IPS-15b (cell line): ENCODE data around the gene PAPPA.

ENCODE experiments used
- H3K27me3 ChIP-seq: one replicate; pipeline ENCODE4 v1.6.1; 2013; ENCODE audit warnings: low read length; ENCODE audit not compliant: control insufficient read depth, insufficient read depth
- H3K36me3 ChIP-seq: one replicate; pipeline ENCODE4 v1.6.1; 2013; ENCODE audit warnings: low read length; ENCODE audit not compliant: control insufficient read depth, insufficient read depth
- H3K4me1 ChIP-seq: one replicate; pipeline ENCODE4 v1.6.1; 2013; ENCODE audit warnings: mild to moderate bottlenecking, low read length; ENCODE audit not compliant: control insufficient read depth, insufficient read depth
- H3K4me3 ChIP-seq: one replicate; pipeline ENCODE4 v1.5.1; 2013; ENCODE audit warnings: low read depth, low read length
- H3K9ac ChIP-seq: one replicate; pipeline ENCODE4 v1.6.1; 2013; ENCODE audit warnings: low read depth, mild to moderate bottlenecking, low read length
- H3K9me3 ChIP-seq: one replicate; pipeline ENCODE4 v1.6.1; 2013; ENCODE audit warnings: mild to moderate bottlenecking, low read length; ENCODE audit not compliant: control insufficient read depth, insufficient read depth

PAPPA gene

GRCh38 chr9:116287721-116288120, 134.1 kb downstream of the PAPPA start:
- Histone ChIP-seq H3K9me3 (no peaks in the 10 kb centered on the region), H3K36me3 (no peaks in the 10 kb centered on the region), H3K27me3 (peaks cover 51% of the 10 kb centered on the region), H3K4me1 (peaks cover 20% of the 10 kb centered on the region), H3K4me3 (no peak overlapping the region), H3K9ac (no peak overlapping the region)

DNA sequence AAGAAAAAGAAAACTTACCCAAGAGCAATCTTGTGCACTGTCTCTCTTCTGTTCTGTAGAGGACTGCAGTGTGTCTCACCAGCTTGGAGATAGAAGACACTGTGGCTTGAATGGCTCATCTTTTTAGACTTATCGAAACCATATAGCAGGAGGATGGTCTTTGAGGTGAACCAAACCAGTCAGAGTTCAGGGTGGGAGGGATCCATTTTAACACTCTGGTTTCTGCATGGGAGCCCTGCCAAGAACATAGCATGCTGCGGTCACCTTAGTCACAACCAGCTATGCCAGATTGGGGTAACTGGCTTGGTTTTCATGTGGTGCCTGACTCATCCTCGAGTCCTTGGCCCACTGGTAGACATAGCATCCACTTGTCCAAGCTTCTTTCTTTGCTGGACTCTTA, 135.1 kb downstream of the PAPPA start:
- Histone ChIP-seq H3K4me3 (no peak overlapping the region), H3K4me1 (peaks cover 15% of the 10 kb centered on the region), H3K27me3 (peaks cover 43% of the 10 kb centered on the region), H3K9me3 (no peaks in the 10 kb centered on the region), H3K36me3 (no peaks in the 10 kb centered on the region), H3K9ac (no peak overlapping the region)

GRCh38 chr9:116297346-116297745, 143.8 kb downstream of the PAPPA start:
- no peaks in the 10 kb centered on the region for H3K36me3 ChIP-seq
- no peaks in the 10 kb centered on the region for H3K27me3 ChIP-seq
- no peaks in the 10 kb centered on the region for H3K4me1 ChIP-seq
- no peaks in the 10 kb centered on the region for H3K9me3 ChIP-seq
- no peak overlapping the region for H3K9ac ChIP-seq
- H3K4me3 ChIP-seq: no peak overlapping the region

DNA sequence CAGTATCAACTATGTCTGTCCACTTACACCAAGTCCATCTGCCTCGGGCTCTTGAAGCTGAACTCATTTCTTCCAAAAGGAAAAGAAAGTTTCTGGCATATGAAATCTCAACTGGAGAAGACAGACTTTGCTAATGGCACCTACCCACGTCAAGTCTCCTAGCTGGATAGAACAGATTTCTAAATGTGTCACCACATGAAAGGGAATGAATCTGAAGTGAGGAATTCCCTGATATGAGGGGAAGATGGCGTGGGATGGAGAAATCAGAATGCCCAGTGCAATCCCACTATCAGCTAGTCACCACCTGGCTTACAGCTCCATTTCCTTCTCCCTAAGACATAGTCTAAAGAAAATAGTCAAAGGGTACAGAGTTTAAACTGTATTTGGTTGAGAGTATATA, 144.7 kb downstream of the PAPPA start:
- H3K36me3 ChIP-seq: no peaks in the 10 kb centered on the region
- no peak overlapping the region for H3K4me3 ChIP-seq
- H3K9me3 ChIP-seq: no peaks in the 10 kb centered on the region
- no peaks in the 10 kb centered on the region for H3K27me3 ChIP-seq
- no peak overlapping the region for H3K9ac ChIP-seq
- H3K4me1 ChIP-seq: no peaks in the 10 kb centered on the region

- Histone ChIP-seq H3K36me3 (no peaks in the 10 kb centered on the region), H3K9me3 (no peaks in the 10 kb centered on the region), H3K9ac (no peak overlapping the region), H3K4me3 (no peak overlapping the region), H3K27me3 (no peaks in the 10 kb centered on the region), H3K4me1 (peaks cover 3% of the 10 kb centered on the region)
These were observed 145.3 kb downstream of the PAPPA start for GRCh38 chr9:116298878-116299391.

- Histone ChIP-seq H3K9ac (no peak overlapping the region), H3K27me3 (no peaks in the 10 kb centered on the region), H3K36me3 (no peaks in the 10 kb centered on the region), H3K9me3 (no peaks in the 10 kb centered on the region), H3K4me3 (no peak overlapping the region), H3K4me1 (peaks cover 14% of the 10 kb centered on the region)
These were observed 146.8 kb downstream of the PAPPA start for GRCh38 chr9:116300360-116300870.

- Histone ChIP-seq H3K4me3 (no peak overlapping the region), H3K36me3 (no peaks in the 10 kb centered on the region), H3K4me1 (peaks cover 14% of the 10 kb centered on the region), H3K27me3 (no peaks in the 10 kb centered on the region), H3K9me3 (no peaks in the 10 kb centered on the region), H3K9ac (no peak overlapping the region)
These were observed 149.7 kb downstream of the PAPPA start for GRCh38 chr9:116303270-116303669.

- peaks cover 14% of the 10 kb centered on the region for H3K4me1 ChIP-seq
- no peaks in the 10 kb centered on the region for H3K36me3 ChIP-seq
- no peak overlapping the region for H3K4me3 ChIP-seq
- no peaks in the 10 kb centered on the region for H3K9me3 ChIP-seq
- no peak overlapping the region for H3K9ac ChIP-seq
- H3K27me3 ChIP-seq: no peaks in the 10 kb centered on the region
These were observed 150.4 kb downstream of the PAPPA start for GRCh38 chr9:116303886-116304538.

DNA sequence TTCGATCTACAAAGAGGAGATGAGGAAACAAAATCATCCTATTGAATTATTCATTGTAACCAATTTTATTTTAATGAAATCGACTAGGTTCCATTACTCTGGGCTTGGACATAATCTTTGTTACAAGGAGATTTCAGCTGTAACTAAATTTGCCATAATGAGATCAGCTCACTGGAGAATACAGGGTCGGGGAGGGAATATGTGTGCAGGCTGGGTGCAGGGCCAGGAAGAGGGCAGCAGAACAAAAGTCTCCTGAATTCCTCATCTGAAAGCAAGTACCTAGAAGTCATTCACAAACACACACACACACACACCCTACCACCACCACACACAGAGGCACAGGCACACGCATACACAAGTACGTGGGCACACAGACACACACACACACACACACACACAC, 151.2 kb downstream of the PAPPA start:
- peaks cover 14% of the 10 kb centered on the region for H3K4me1 ChIP-seq
- no peaks in the 10 kb centered on the region for H3K9me3 ChIP-seq

GRCh38 chr9:116308076-116308475, 154.5 kb downstream of the PAPPA start:
- Histone ChIP-seq H3K36me3 (no peaks in the 10 kb centered on the region), H3K4me3 (no peak overlapping the region), H3K9me3 (no peaks in the 10 kb centered on the region), H3K4me1 (peaks cover 14% of the 10 kb centered on the region), H3K27me3 (no peaks in the 10 kb centered on the region), H3K9ac (no peak overlapping the region)

More for the DNA sequence above, 151.2 kb downstream of the PAPPA start:
- Histone ChIP-seq H3K27me3 (no peaks in the 10 kb centered on the region), H3K36me3 (no peaks in the 10 kb centered on the region), H3K9ac (no peak overlapping the region), H3K4me3 (no peak overlapping the region)

DNA sequence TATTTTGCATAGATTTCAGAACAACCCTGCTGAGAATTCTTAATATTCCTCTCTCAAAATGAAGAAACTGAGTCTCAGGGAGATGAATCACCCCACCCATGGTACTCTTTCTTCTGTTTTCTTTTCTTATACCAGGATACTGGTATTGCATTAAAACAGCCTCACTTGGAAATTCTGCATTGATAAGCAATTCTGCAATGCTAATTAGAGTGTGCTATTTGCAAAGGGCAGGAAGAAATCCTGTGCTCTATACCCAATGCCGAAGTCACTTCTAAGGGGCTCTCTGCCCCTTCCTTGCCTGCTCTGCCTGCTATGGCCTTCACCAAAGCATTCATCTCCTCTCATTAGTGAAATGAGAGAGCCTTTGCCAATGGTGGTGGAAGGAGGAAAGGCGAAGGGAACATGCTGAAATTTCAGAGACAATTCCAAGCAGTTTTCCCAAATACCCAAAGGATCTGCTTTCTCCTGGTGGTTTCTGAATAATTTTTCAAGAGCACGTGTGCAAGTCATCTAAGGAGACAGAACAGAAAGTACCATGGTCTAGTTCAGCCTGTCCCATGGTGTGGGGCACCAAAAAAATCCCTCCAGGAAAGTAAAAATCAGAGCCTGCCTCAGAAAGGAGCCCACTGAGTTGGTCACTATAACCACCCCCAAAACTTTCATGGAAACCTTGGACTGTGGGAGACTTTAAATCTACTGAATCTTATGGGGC, 156.5 kb downstream of the PAPPA start:
- no peaks in the 10 kb centered on the region for H3K36me3 ChIP-seq
- H3K4me3 ChIP-seq: no peak overlapping the region
- H3K9me3 ChIP-seq: no peaks in the 10 kb centered on the region
- peaks cover under 1% of the 10 kb centered on the region for H3K27me3 ChIP-seq
- H3K4me1 ChIP-seq: peaks cover 2% of the 10 kb centered on the region
- no peak overlapping the region for H3K9ac ChIP-seq

DNA sequence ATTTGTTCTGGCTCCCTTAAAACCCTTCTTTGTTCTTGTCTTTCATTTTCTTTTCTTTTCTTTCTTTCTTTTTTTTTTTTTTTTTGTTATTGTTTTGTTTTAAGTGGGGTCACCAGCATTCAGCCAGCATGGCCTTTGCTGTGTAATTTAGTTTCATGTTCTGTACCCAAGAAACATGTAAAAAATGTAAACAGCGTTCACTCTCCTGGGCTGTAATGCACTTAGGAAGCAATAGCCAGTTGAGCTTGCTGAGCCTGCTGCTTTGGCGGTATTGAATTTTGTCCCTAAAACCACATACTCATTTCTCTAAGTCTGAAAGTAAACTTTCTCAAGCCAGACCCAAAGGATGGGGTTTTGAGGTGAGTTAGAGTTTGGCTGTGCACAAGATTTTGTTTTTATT, 158.6 kb downstream of the PAPPA start:
- Histone ChIP-seq H3K27me3 (peaks cover 2% of the 10 kb centered on the region), H3K4me3 (no peak overlapping the region), H3K9me3 (no peaks in the 10 kb centered on the region), H3K36me3 (no peaks in the 10 kb centered on the region), H3K9ac (no peak overlapping the region), H3K4me1 (no peaks in the 10 kb centered on the region)
